DMS79 (cell line): ENCODE measurements around the gene MFSD2A.
"Not testable (repeated sequence)": the region's sequence is repeated elsewhere in the genome, so short reads cannot be mapped to it uniquely, and the experiment has no call there.

Source experiments
- DNase-seq: peaks from one replicate; lab custom pipeline; 2025; lab: John Stamatoyannopoulos, UW

The MFSD2A gene

GRCh38 chr1:39954870-39955546, at the start of gene MFSD2A:
Gene MFSD2A (plus strand): TSS chr1:39955145. CDS start chr1:39955293, 148 bp downstream.
- peak; percentile 85 for DNase-seq

- no peak for DNase-seq
Observed at GRCh38 chr1:39905172-39905571, 49.8 kb upstream of the MFSD2A start.

GRCh38 chr1:39907528-39908453, 47.2 kb upstream of the MFSD2A start:
- no peak for DNase-seq

- DNase-seq = no peak
Observed at GRCh38 chr1:39908534-39908933, 46.4 kb upstream of the MFSD2A start.

- no peak for DNase-seq
Observed at GRCh38 chr1:39910263-39910662, 44.7 kb upstream of the MFSD2A start.

- not testable (repeated sequence) for DNase-seq
Observed at GRCh38 chr1:39913136-39913535, 41.8 kb upstream of the MFSD2A start.

- no peak for DNase-seq
Observed at GRCh38 chr1:39915499-39916129, 39.3 kb upstream of the MFSD2A start.

GRCh38 chr1:39917825-39918224, 37.1 kb upstream of the MFSD2A start:
- no peak for DNase-seq

- DNase-seq = peak; percentile 54
Observed at GRCh38 chr1:39919545-39919944, 35.4 kb upstream of the MFSD2A start.

GRCh38 chr1:39922251-39922688, 32.7 kb upstream of the MFSD2A start:
- no peak for DNase-seq

- DNase-seq = no peak
Observed at GRCh38 chr1:39925721-39926342, 29.1 kb upstream of the MFSD2A start.

- DNase-seq = peak; percentile 89
Observed at GRCh38 chr1:39926343-39926793, 28.6 kb upstream of the MFSD2A start.

- DNase-seq = peak; percentile 83
Observed at GRCh38 chr1:39926820-39927219, 28.1 kb upstream of the MFSD2A start.

- DNase-seq = no peak
Observed at GRCh38 chr1:39927538-39927937, 27.4 kb upstream of the MFSD2A start.

GRCh38 chr1:39928809-39929587, 25.9 kb upstream of the MFSD2A start:
- DNase-seq = no peak

GRCh38 chr1:39933956-39934941, 20.7 kb upstream of the MFSD2A start:
- no peak for DNase-seq

GRCh38 chr1:39936724-39937491, 18.0 kb upstream of the MFSD2A start:
- no peak for DNase-seq

- DNase-seq = no peak
Observed at GRCh38 chr1:39938856-39939255, 16.1 kb upstream of the MFSD2A start.

- no peak for DNase-seq
Observed at GRCh38 chr1:39940253-39940652, 14.7 kb upstream of the MFSD2A start.
